Fibroblast of lung (primary cell): ENCODE data around the gene TMTC2. TPM values are rescaled to one million over a fixed set of nuclear protein-coding genes. Genes with fewer than 3 reads are reported as not detected.

Source experiments
- DNase-seq, 2 donors: peaks; one replicate each; pipeline versions ENCODE4 v3.0.0 to v3.0.0-alpha.2; 2010; ENCODE audit warnings: low read depth in 2 of 2
- H2AFZ ChIP-seq: 2 replicates; pipeline ENCODE4 v1.5.1; 2012; ENCODE audit warnings: low read length, control low read depth, inconsistent platforms
- H3K27ac ChIP-seq: 2 replicates; pipeline ENCODE4 v1.5.1; 2011; ENCODE audit warnings: low read length, control low read depth; ENCODE audit not compliant: insufficient read depth
- H3K27me3 ChIP-seq: 2 replicates; pipeline ENCODE4 v1.5.1; 2011; ENCODE audit warnings: mild to moderate bottlenecking, low read length; ENCODE audit not compliant: control insufficient read depth, insufficient read depth
- H3K36me3 ChIP-seq: 2 replicates; pipeline ENCODE4 v1.5.1; 2011; ENCODE audit warnings: low read length; ENCODE audit not compliant: control insufficient read depth, insufficient read depth
- H3K4me1 ChIP-seq: 2 replicates; pipeline ENCODE4 v1.5.1; 2011; ENCODE audit warnings: low read length; ENCODE audit not compliant: control insufficient read depth, insufficient read depth; ENCODE audit errors: extremely low read depth
- H3K4me2 ChIP-seq: 2 replicates; pipeline ENCODE4 v1.5.1; 2011; ENCODE audit warnings: low read length, control low read depth; ENCODE audit not compliant: insufficient read depth; ENCODE audit errors: extremely low read depth
- H3K4me3 ChIP-seq, 4 experiments: fragments of 200-600 bp in 1 of 4; sonication (generic) in 1 of 4; replicated peaks in 1 of 4; 2 replicates each; pipeline ENCODE4 v1.5.1; 2011 to 2016; ENCODE audit warnings: low read length in 4 of 4, low read depth in 3 of 4, mild to moderate bottlenecking in 3 of 4, control low read depth in 2 of 4, inconsistent platforms in 1 of 4, mixed read lengths in 1 of 4; ENCODE audit not compliant: insufficient read depth in 1 of 4; ENCODE audit errors: control extremely low read depth in 1 of 4
- H3K79me2 ChIP-seq: 2 replicates; pipeline ENCODE4 v1.5.1; 2012; ENCODE audit warnings: mild to moderate bottlenecking, low read length, inconsistent platforms; ENCODE audit not compliant: control insufficient read depth, insufficient read depth
- H3K9ac ChIP-seq: 2 replicates; pipeline ENCODE4 v1.5.1; 2011; ENCODE audit warnings: mild to moderate bottlenecking, low read length, control low read depth; ENCODE audit not compliant: insufficient read depth
- H3K9me3 ChIP-seq: 2 replicates; pipeline ENCODE4 v1.5.1; 2012; ENCODE audit warnings: low read depth, low read length; ENCODE audit not compliant: control insufficient read depth, insufficient read depth
- H4K20me1 ChIP-seq: 2 replicates; pipeline ENCODE4 v1.5.1; 2011; ENCODE audit warnings: low read length; ENCODE audit not compliant: control insufficient read depth, insufficient read depth; ENCODE audit errors: extremely low read depth
- CTCF ChIP-seq, 2 donors: IDR thresholded peaks in 1 of 2; conservative IDR thresholded peaks in 1 of 2; 1 replicate in 1 of 2; 2 replicates in 1 of 2; pipeline ENCODE4 v1.5.1; 2011 to 2012; ENCODE audit warnings: low read length in 2 of 2, control low read depth in 1 of 2, inconsistent platforms in 1 of 2, low read depth in 1 of 2, mild to moderate bottlenecking in 1 of 2
- EZH2 ChIP-seq: IDR thresholded peaks from 2 replicates; pipeline ENCODE4 v1.5.1; 2012; ENCODE audit warnings: low read length, control low read depth, mild to moderate bottlenecking; ENCODE audit errors: missing control alignments
- polyA plus RNA-seq, 2 donors: library from polyadenylated mRNA; depleted of rRNA in 1 of 2; stranded (reverse) in 1 of 2; unstranded in 1 of 2; fragments of >200 nt; gene quantifications; 2 replicates each; pipeline ENCODE4 v1.2.1, GENCODE V29; 2011 to 2012; ENCODE audit warnings: missing spikeins in 1 of 2
- total RNA-seq: library from RNA; depleted of rRNA; stranded (reverse); fragments of >200 nt; gene quantifications from 2 replicates; pipeline ENCODE4 v1.2.1, GENCODE V29; 2014

TMTC2 gene
- total and polyA plus RNA-seq, 2 donors (not counting 1 experiment from before 2014, with no cell fraction given), result 3.5 to 9.7 TPM

- Histone ChIP-seq H3K9ac (no peak overlapping the region), H2AFZ (no peak overlapping the region), H4K20me1 (no peaks in the 10 kb centered on the region), H3K79me2 (no peaks in the 10 kb centered on the region), H3K27me3 (no peaks in the 10 kb centered on the region), H3K27ac (no peak overlapping the region), H3K36me3 (peaks cover 1% of the 10 kb centered on the region), H3K4me3 (no peak overlapping the region), H3K9me3 (no peaks in the 10 kb centered on the region), H3K4me1 (no peaks in the 10 kb centered on the region), H3K4me2 (no peak overlapping the region)
- DNase-seq, result no peak
- TF ChIP-seq EZH2 (no peak), CTCF (conservative IDR thresholded peaks at IDR 0.05 in 1 of 2, IDR thresholded peaks at IDR 0.05 in 1 of 2; ENCODE audit: low read depth in 1 of 2, low read length in 2 of 2) (no peak)
Measured at GRCh38 chr12:82857276-82857675, 170.6 kb downstream of the TMTC2 start.

- Histone ChIP-seq H3K4me2 (no peak overlapping the region), H2AFZ (no peak overlapping the region), H3K9ac (no peak overlapping the region), H3K27me3 (no peaks in the 10 kb centered on the region), H4K20me1 (no peaks in the 10 kb centered on the region), H3K27ac (no peak overlapping the region), H3K79me2 (no peaks in the 10 kb centered on the region), H3K36me3 (peaks cover 1% of the 10 kb centered on the region), H3K4me3 (no peak overlapping the region), H3K4me1 (no peaks in the 10 kb centered on the region), H3K9me3 (no peaks in the 10 kb centered on the region)
- DNase-seq, result no peak
- no peak for TF ChIP-seq CTCF (conservative IDR thresholded peaks at IDR 0.05 in 1 of 2, IDR thresholded peaks at IDR 0.05 in 1 of 2; ENCODE audit: low read depth in 1 of 2, low read length in 2 of 2)
- TF ChIP-seq EZH2, result no peak
Measured at GRCh38 chr12:82857911-82858533, 171.3 kb downstream of the TMTC2 start.

- Histone ChIP-seq H3K4me1 (no peaks in the 10 kb centered on the region), H3K4me2 (no peak overlapping the region), H3K27ac (no peak overlapping the region), H4K20me1 (no peaks in the 10 kb centered on the region), H3K79me2 (no peaks in the 10 kb centered on the region), H3K4me3 (no peak overlapping the region), H2AFZ (no peak overlapping the region), H3K9ac (no peak overlapping the region), H3K36me3 (peaks cover 1% of the 10 kb centered on the region), H3K27me3 (no peaks in the 10 kb centered on the region), H3K9me3 (no peaks in the 10 kb centered on the region)
- DNase-seq, result no peak
- TF ChIP-seq CTCF (conservative IDR thresholded peaks at IDR 0.05 in 1 of 2, IDR thresholded peaks at IDR 0.05 in 1 of 2; ENCODE audit: low read depth in 1 of 2, low read length in 2 of 2) (no peak), EZH2 (no peak)
Measured at GRCh38 chr12:82858534-82858917, 171.8 kb downstream of the TMTC2 start.
